H9 (cell line): ENCODE measurements around the gene IFT52. TPM values are rescaled to one million over a fixed set of nuclear protein-coding genes. Genes with fewer than 3 reads are reported as not detected.

Experiments
- DNase-seq: peaks from one replicate; pipeline ENCODE4 v3.0.0-alpha.2; 2017
- H2AFZ ChIP-seq: one replicate; pipeline ENCODE4 v1.6.1; 2013; ENCODE audit warnings: mild to moderate bottlenecking, low read length, control low read depth, moderate library complexity
- H2AK5ac ChIP-seq: 2 replicates; pipeline ENCODE4 v1.6.1; 2013; ENCODE audit warnings: low read length, control low read depth, mixed read lengths; ENCODE audit not compliant: insufficient read length
- H2BK120ac ChIP-seq: one replicate; pipeline ENCODE4 v1.6.1; 2013; ENCODE audit warnings: low read depth, mild to moderate bottlenecking, low read length, control low read depth, inconsistent platforms; ENCODE audit not compliant: poor library complexity, severe bottlenecking
- H2BK12ac ChIP-seq: 2 replicates; pipeline ENCODE4 v1.6.1; 2013; ENCODE audit warnings: low read length, control low read depth, mixed read lengths, low read depth; ENCODE audit not compliant: insufficient read length
- H2BK15ac ChIP-seq: 2 replicates; pipeline ENCODE4 v1.6.1; 2013; ENCODE audit warnings: low read depth, low read length, control low read depth
- H2BK20ac ChIP-seq: one replicate; pipeline ENCODE4 v1.6.1; 2013; ENCODE audit warnings: low read depth, mild to moderate bottlenecking, low read length, control low read depth, inconsistent platforms; ENCODE audit not compliant: poor library complexity, severe bottlenecking
- H2BK5ac ChIP-seq: 2 replicates; pipeline ENCODE4 v1.6.1; 2013; ENCODE audit warnings: low read length, control low read depth, mixed read lengths; ENCODE audit not compliant: insufficient read length
- H3K14ac ChIP-seq: 2 replicates; pipeline ENCODE4 v1.6.1; 2013; ENCODE audit warnings: low read length, control low read depth; ENCODE audit not compliant: insufficient read depth
- H3K18ac ChIP-seq: 2 replicates; pipeline ENCODE4 v1.6.1; 2013; ENCODE audit warnings: low read depth, mild to moderate bottlenecking, mixed read lengths, low read length, control low read depth; ENCODE audit not compliant: insufficient read length
- H3K23ac ChIP-seq: 2 replicates; pipeline ENCODE4 v1.6.1; 2013; ENCODE audit warnings: low read length, control low read depth, mixed read lengths, low read depth; ENCODE audit not compliant: insufficient read length
- H3K23me2 ChIP-seq: 2 replicates; pipeline ENCODE4 v1.6.1; 2013; ENCODE audit warnings: low read depth, mild to moderate bottlenecking, mixed read lengths, low read length, control low read depth; ENCODE audit not compliant: insufficient read length, poor library complexity, severe bottlenecking
- H3K27ac ChIP-seq: 2 replicates; pipeline ENCODE4 v1.5.1; 2013; ENCODE audit warnings: low read length, control low read depth, mixed read lengths, low read depth; ENCODE audit not compliant: insufficient read length
- H3K27me3 ChIP-seq: 2 replicates; pipeline ENCODE4 v1.6.1; 2013; ENCODE audit warnings: low read length, control low read depth, inconsistent platforms; ENCODE audit not compliant: insufficient read depth
- H3K4ac ChIP-seq: 2 replicates; pipeline ENCODE4 v1.6.1; 2013; ENCODE audit warnings: low read depth, mild to moderate bottlenecking, control low read depth, inconsistent platforms, low read length, moderate library complexity
- H3K4me1 ChIP-seq: 2 replicates; pipeline ENCODE4 v1.6.1; 2013; ENCODE audit warnings: low read length, control low read depth, inconsistent platforms; ENCODE audit not compliant: insufficient read depth
- H3K4me2 ChIP-seq: 2 replicates; pipeline ENCODE4 v1.6.1; 2013; ENCODE audit warnings: low read length, control low read depth, mixed read lengths; ENCODE audit not compliant: insufficient read length, insufficient read depth
- H3K56ac ChIP-seq: 2 replicates; pipeline ENCODE4 v1.6.1; 2013; ENCODE audit warnings: low read depth, mild to moderate bottlenecking, mixed read lengths, low read length, control low read depth; ENCODE audit not compliant: insufficient read length
- H3K79me1 ChIP-seq: 2 replicates; pipeline ENCODE4 v1.6.1; 2013; ENCODE audit warnings: low read depth, mild to moderate bottlenecking, moderate library complexity, low read length, control low read depth, inconsistent platforms; ENCODE audit not compliant: insufficient read depth, poor library complexity, severe bottlenecking
- H3K79me2 ChIP-seq: 2 replicates; pipeline ENCODE4 v1.6.1; 2013; ENCODE audit warnings: low read length, control low read depth, inconsistent platforms; ENCODE audit not compliant: insufficient read depth
- H3K9ac ChIP-seq: 2 replicates; pipeline ENCODE4 v1.6.1; 2013; ENCODE audit warnings: low read length, control low read depth, mixed read lengths; ENCODE audit not compliant: insufficient read length; ENCODE audit errors: extremely low read depth
- H3K9me3 ChIP-seq: one replicate; pipeline ENCODE4 v1.6.1; 2013; ENCODE audit warnings: low read depth, low read length, inconsistent platforms; ENCODE audit not compliant: control insufficient read depth
- H3T11ph ChIP-seq: one replicate; pipeline ENCODE4 v1.6.1; 2013; ENCODE audit warnings: mild to moderate bottlenecking, low read length, control low read depth, inconsistent platforms
- H4K20me1 ChIP-seq: one replicate; pipeline ENCODE4 v1.6.1; 2013; ENCODE audit not compliant: control insufficient read depth, insufficient read length, insufficient read depth
- H4K5ac ChIP-seq: 2 replicates; pipeline ENCODE4 v1.6.1; 2013; ENCODE audit warnings: low read depth, mild to moderate bottlenecking, mixed read lengths, low read length, control low read depth; ENCODE audit not compliant: insufficient read length
- H4K8ac ChIP-seq: replicated peaks from 2 replicates; pipeline ENCODE4 v1.6.1; 2013; ENCODE audit warnings: low read length, control low read depth, mixed read lengths, low read depth; ENCODE audit not compliant: insufficient read length
- H4K91ac ChIP-seq: 2 replicates; pipeline ENCODE4 v1.6.1; 2013; ENCODE audit warnings: low read depth, mild to moderate bottlenecking, moderate library complexity, mixed read lengths, low read length, control low read depth; ENCODE audit not compliant: insufficient read length
- H3K27ac Mint-ChIP-seq, 3 experiments: 2 replicates in 2 of 3; 3 replicates in 1 of 3; pipeline ENCODE4 v1.8.0; 2020 to 2021; ENCODE audit warnings: mixed read lengths in 3 of 3, mild to moderate bottlenecking in 1 of 3, moderate library complexity in 1 of 3
- H3K27me3 Mint-ChIP-seq: 2 replicates; pipeline ENCODE4 v1.8.0; 2021; ENCODE audit warnings: low read depth, mild to moderate bottlenecking, moderate library complexity, mixed read lengths
- H3K36me3 Mint-ChIP-seq, 3 experiments: 2 replicates in 2 of 3; 3 replicates in 1 of 3; pipeline ENCODE4 v1.8.0; 2020 to 2021; ENCODE audit warnings: low read depth in 3 of 3, mixed read lengths in 3 of 3; ENCODE audit not compliant: insufficient read depth in 1 of 3
- H3K4me1 Mint-ChIP-seq, 2 experiments: 2 replicates each; pipeline ENCODE4 v1.8.0; 2020; ENCODE audit warnings: mixed read lengths in 2 of 2
- H3K4me3 Mint-ChIP-seq, 2 experiments: 2 replicates in 1 of 2; 3 replicates in 1 of 2; pipeline ENCODE4 v1.8.0; 2020 to 2021; ENCODE audit warnings: mild to moderate bottlenecking in 2 of 2, mixed read lengths in 2 of 2, moderate library complexity in 1 of 2
- H3K9me3 Mint-ChIP-seq, 2 experiments: 2 replicates in 1 of 2; 3 replicates in 1 of 2; pipeline ENCODE4 v1.8.0; 2020; ENCODE audit warnings: mild to moderate bottlenecking in 2 of 2, mixed read lengths in 2 of 2, moderate library complexity in 1 of 2
- CTCF ChIP-seq: fragments of 200-600 bp; sonication (generic); conservative IDR thresholded peaks from 3 replicates; pipeline ENCODE4 v1.8.0; 2021; ENCODE audit warnings: antibody characterized with exemption, mild to moderate bottlenecking
- WGBS: extraction: QIAGEN DNeasy Blood & Tissue Kit; methylation state at CpG from one replicate; pipeline ENCODE4 v1.1.7; 2013; ENCODE audit warnings: missing lambda C conversion rate, low lambda C conversion rate, mixed read lengths; ENCODE audit not compliant: insufficient read length; ENCODE audit errors: extremely low coverage; 5-methylcytosine and 5-hydroxymethylcytosine counted together
- total RNA-seq: library from RNA; stranded (reverse); gene quantifications from 2 replicates; pipeline ENCODE4 v1.2.1, GENCODE V29; 2021

IFT52 gene
- total RNA-seq, 1 experiment from 2014 or later, result 44.5 TPM

GRCh38 chr20:43563991-43564390 lies 26.7 kb upstream of the IFT52 start:
- Histone ChIP-seq H3K27ac (no peak overlapping the region), H2AFZ (no peak overlapping the region), H2BK5ac (no peak overlapping the region), H3K18ac (no peak overlapping the region), H2BK12ac (no peak overlapping the region), H2AK5ac (no peak overlapping the region), H4K8ac (no peak overlapping the region), H3K9ac (no peak overlapping the region), H3K23ac (no peak overlapping the region), H3K56ac (no peak overlapping the region), H4K91ac (no peak overlapping the region), H2BK120ac (no peak overlapping the region), H3K4me2 (no peak overlapping the region), H3K23me2 (no peaks in the 10 kb centered on the region), H3K79me2 (no peaks in the 10 kb centered on the region), H3K27me3 (no peaks in the 10 kb centered on the region), H4K20me1 (no peaks in the 10 kb centered on the region), H2BK15ac (no peak overlapping the region), H3K9me3 (no peaks in the 10 kb centered on the region), H3K79me1 (no peaks in the 10 kb centered on the region), H4K5ac (no peak overlapping the region), H3T11ph (no peak overlapping the region), H3K14ac (no peak overlapping the region), H3K4ac (no peak overlapping the region), H3K4me1 (no peaks in the 10 kb centered on the region), H2BK20ac (no peak overlapping the region)
- Mint-ChIP-seq H3K4me1 (peaks cover 3% of the 10 kb centered on the region in 2 experiments; a peak in 3 of 4 replicates), H3K4me3 (no peak overlapping the region), H3K27ac (no peak overlapping the region), H3K9me3 (no peaks in the 10 kb centered on the region), H3K27me3 (no peaks in the 10 kb centered on the region), H3K36me3 (no peaks in the 10 kb centered on the region)
- WGBS, result no CpG with 5 or more reads among the region's 7 CpGs
- no peak for TF ChIP-seq CTCF
- DNase-seq, result no peak
